ENCODE results near the gene SPIB.
A peak's percentile ranks its signal among the peaks of the same experiment; 100 is the strongest.
"Not testable (repeated sequence)": the region's sequence is repeated elsewhere in the genome, so short reads cannot be mapped to it uniquely, and the experiment has no call there.

SPIB gene

DNA sequence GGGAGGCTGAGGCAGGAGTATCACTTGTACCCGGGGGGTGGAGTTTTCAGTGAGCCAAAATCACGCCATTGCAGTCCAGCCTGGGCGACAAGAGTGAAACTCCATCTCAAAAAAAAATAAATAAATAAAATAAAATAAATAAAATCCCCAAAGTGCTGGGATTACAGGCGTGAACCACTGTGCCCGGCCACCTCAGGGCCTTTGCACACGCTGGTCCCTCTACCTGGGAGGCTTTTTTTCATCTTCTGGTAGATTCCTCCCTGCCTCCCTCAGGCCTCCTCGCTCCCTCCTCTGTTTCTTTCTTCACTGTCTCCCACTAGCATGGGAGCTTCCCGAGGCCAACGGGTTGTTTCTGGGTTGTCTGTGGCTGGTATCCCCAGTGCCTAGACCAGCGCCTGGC, 29.0 kb downstream of the SPIB start:
- no peak for DNase-seq

DNA sequence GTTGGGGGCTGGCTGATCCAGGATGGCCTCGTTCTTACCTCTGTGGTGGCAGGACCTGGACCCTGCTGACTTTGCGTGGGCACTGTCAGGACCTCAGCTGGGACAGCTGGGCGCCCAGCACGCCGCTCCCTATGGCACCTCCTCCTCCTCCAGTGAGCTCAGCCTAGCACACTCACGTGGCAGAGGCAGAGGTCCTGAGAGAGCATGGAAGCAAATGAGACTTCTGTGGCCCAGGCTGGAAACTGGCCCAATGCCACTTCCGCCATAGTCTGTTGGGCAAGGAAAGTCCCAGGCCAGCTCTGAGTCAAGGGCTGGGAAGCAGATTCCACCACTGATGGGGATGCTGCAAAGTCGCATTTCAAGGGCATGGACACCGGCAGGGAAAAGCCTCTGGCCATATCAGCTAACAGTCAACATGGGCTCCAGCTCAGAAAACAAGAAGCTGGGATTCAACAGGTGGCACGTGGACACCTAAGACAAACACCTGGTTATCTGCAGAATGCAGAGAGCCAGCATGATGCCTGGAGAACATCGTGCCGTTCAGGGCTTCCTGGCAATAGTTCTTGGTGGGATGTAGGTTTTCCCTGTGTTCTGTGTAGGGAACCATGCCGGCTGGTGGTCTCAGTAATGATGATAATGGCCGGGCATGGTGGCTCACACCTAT, 30.6 kb downstream of the SPIB start:
- no peak for DNase-seq

DNA sequence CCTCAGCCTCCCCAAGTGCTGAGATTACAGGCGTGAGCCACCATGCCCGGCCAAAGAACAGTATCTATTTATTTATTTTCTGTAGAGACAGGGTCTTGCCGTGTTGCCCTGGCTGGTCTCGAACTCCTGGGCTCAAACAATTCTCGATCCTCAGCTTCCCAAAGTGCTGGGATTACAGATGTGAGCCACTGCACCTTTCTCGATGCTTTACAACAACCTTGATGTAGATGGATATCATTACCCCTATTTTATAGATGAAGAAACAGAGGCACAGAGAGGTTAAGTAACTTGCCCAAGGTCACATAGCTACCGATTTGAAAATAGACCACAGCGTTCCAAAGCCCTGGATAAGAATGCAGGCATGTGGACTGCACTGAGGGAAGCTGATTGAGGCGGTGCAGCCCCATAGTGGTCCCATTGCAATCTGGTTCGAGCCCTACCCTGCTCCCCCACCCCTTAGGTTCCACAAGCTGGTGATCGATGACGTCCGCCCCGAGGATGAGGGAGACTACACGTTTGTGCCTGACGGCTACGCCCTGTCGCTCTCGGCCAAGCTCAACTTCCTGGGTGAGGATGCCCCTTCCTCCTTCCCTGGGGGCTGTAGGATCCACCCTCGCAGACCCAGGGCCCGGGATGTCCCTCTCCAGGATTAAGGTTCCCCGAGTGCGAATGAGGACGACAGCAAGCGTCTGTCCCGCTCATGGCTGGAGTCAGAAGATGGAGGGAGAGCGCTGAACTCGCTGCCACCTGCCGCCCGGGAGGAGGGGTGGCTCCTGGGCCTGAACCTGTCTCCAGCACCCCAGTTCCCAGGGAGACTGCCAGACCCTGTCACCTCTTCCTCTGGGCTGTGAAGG, 31.9 kb downstream of the SPIB start:
- DNase-seq, result no peak

DNA sequence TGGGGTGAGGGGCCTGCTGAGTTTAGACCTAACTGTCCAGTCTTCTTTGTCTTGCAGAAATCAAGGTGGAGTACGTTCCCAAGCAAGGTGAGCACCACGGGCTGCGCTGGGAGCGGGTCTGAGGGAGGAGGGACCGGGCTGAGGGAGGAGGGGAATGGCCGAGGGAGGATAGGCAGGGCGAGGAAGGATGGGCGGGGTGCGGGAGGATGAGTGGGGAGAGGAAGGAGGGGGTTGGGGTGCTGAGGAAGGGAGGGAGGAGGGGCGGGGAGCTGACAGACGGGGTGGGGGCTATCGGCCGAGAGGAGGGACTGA, 32.4 kb downstream of the SPIB start:
- no peak for DNase-seq

DNA sequence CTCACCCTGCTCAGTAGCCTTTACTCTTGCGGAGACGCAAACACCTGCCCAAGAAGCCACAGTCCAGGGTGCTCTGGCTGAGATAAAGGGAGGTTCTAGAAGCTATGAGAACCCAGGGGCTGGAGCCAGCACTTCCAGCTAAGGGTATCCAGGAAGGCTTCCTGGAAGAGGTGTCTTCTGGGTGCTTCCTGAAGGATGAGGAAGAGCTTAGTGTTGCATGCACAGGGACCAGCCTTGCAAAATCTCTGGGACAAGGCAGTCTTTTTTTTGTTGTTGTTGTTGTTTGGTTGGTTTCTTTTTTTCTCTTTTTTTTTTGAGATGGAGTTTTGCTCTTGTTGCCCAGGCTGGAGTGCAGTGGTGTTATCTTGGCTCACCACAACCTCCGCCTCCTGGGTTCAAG, 34.5 kb downstream of the SPIB start:
- DNase-seq, result no peak

DNA sequence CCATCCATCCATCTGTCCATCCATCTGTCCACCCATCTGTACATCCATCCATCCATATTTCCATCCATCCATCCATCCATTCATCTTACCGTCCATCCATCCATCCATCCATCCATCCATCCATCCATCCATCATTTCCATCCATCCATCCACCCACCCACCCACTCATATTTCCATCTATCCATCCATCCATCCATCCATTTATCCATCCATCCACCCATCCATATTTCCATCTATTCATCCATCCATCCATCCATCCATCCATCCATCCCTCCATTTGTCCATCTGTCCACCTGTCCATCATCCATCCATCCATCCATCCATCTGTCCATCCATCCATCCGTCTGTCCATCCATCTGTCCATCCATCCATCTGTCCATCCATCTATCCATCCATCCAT, 37.3 kb downstream of the SPIB start:
- DNase-seq, result no peak

DNA sequence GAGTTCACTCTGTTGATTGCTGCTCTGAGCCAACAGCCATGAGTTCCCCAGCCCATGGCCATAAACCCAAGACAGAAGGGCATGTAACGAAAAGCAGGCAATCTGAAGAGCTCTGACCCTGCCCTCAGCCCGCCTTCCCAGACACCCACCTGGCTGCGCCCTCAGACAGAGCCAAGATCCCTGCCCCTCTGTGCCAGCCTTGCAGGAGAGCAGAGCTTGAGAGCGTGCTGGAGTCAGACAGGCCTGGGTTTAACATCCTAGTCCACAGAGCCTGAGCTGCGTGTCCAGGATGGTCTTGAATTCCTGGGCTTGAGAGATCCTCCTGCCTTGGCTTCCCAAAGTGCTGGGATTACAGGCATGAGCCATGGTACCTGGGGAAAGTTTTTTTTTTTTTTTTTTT, 38.6 kb downstream of the SPIB start:
- DNase-seq, result no peak

DNA sequence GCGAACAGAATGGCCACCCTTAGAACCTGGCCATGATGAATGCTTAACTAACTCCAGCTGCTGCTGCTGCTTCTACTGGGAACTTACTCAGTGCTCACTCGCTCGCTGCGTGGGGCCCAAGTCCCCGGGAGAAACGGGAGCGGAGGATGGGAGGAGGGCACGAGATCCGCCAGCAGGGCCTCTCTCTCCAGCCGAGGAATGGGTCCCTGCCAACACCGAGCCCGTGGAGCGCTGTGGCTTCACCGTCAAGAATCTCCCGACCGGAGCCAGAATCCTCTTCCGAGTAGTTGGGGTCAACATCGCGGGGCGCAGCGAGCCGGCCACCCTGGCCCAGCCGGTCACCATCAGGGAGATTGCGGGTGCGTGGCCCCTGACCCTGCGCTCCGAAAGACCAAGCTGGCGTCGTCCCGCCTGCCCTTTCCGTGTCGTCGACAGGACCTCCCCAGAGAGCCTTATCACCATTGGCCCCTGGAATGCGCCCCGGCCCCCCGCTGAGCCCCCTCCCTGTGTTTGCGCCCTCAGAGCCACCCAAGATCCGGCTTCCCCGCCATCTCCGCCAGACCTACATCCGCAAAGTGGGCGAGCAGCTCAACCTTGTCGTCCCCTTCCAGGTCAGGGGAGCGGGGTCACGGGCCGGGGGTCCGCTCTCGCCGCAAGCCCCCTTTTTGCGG, 39.8 kb downstream of the SPIB start:
- DNase-seq, result no peak

DNA sequence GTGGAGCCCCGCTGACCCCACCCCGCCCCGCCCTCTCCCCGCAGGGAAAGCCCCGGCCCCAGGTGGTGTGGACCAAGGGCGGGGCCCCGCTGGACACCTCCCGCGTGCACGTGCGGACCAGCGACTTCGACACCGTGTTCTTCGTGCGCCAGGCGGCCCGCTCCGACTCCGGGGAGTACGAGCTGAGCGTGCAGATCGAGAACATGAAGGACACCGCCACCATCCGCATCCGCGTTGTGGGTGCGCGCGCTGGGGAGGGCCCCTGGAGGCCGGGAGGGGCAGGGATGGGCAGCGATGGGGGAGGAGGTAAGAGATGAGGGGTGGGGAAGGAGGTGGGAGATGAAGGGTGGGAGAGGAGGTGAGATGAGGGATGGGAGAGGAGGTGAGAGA, 40.3 kb downstream of the SPIB start:
- DNase-seq, result no peak

DNA sequence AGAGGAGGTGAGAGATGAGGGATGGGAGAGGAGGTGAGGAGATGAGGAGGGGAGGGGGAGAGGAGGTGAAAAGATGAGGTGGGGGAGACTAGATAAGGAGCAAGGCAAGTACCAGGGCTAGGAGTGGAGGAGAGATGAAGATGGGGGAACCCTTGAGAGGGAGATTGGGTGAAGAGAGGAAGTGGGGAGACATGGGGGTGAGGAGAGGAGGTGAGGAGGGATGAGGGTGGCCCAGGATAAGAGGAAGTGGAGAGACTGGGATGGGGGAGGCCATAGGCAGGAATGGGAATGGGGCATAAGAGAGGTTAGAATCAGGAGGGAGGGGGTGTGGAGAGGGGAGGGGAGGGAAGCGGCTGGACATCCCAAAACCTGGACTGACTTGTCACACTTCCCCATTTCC, 40.9 kb downstream of the SPIB start:
- DNase-seq, result no peak

DNA sequence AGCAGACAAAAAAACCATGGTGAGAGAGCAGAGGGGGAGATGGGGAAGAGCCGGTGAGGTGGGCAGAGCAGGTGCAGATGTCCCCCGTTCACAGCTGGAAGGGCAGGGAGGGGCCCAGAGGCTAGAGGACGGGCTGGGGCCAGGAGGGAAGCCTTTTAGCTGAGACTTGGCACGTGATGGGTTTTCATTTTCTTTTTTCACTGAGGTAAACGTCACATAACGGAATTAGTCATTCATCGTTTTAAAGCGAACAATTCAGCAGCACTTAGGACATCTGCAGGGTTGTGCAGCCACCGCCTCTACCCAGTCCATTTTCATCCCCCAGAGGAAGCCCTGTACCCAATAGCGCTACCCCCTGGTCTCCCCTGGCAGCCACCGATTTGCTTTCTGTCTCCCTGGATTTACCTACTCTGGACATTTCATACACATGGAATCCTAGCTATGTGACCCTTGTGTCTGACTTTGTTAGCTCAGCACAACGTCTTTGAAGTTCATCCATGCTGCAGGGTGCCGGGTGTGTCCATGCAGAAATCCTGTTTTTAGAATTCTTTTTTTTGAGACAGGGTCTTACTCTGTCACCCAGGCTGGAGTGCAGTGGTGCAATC, 41.5 kb downstream of the SPIB start:
- peak; percentile 30 for DNase-seq

DNA sequence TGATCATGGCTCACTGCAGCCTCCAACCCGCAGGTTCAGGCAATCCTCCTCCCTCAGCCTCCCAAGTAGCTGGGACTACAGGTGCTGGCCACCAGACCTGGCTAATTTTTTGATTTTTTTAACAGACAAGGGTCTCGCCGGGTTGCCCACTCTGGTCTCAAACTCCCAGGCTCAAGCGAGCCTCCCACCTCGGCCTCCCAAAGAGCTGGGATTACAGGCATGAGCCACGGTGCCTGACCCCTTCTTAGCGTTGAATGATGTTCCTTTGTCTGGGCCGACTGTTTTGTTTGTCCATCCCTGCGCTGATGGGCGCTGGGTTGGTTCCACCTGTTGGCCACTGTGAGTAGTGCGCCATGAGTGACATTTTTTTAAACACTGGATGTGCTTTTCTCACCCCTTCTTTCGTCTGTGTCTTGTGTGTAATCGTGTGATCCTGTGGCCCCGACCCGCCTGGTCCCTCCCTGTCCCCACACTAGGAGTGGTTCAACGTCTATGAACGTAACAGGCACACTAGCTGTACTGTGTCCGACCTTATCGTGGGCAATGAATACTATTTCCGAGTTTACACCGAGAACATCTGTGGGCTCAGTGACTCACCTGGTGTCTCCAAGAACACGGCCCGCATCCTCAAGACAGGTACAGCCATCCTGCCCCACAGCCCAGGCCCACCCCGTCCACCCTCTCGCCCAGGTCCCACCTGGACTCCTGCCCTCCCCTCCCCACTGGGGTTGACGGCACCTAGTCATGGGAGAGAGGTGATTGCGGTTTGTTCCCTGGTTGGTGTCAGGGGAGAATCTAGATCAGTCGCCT, 42.5 kb downstream of the SPIB start:
- peak; percentile 76 for DNase-seq

DNA sequence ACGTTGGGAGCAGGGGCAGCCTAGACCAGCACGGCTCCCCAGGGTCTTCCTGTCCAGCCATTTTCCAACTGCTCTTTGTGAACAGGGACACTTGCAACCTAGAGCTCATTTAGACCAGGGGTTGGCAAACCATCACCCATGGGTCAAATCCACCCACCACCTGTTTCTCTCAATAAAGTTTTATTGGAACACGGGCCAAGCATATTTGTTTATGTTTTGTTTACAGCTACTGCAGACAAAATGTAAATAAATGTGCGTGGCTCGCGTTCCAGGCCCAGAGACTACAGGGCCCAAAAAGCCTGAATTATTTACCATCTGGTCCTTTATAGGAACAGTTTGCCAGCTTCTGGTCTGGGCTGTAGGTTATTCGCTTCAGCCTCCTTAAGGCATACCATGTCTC, 44.2 kb downstream of the SPIB start:
- no peak for DNase-seq

DNA sequence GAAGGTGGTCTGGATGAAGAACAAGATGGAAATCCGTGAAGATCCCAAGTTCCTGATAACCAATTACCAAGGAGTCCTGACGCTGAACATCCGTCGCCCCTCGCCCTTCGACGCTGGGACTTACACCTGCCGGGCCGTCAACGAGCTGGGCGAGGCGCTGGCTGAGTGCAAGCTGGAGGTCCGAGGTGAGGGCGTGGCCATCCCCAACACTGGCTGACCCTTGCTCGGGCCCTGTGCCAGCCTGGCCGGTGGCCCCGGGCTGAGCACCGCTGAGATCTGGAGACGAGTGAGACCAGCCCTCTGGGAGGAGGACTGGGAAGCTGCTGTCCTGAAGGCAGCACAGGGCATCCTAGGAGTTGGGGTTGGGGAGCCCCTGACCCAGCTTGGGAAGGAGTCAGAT, 45.6 kb downstream of the SPIB start:
- DNase-seq, result no peak

DNA sequence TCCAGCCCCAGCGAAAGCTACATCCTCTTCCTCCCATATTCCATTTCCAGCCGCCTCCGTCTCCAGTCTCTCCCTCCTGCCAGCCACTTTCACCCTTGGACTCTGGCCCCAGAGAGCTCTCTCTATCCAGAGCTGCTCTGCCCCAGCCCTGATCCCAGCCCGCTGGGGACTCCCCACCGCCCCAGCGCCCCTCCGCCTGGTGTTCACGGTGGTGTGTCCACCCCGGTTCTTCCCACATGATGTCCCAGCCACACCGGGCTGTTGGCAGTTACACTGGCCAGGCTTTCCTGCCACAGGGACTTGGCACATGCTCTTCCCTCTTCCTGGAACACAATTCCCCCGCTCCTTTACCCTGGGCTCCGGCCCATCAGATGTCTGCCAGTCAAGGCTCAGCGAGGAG, 46.3 kb downstream of the SPIB start:
- DNase-seq, result no peak

DNA sequence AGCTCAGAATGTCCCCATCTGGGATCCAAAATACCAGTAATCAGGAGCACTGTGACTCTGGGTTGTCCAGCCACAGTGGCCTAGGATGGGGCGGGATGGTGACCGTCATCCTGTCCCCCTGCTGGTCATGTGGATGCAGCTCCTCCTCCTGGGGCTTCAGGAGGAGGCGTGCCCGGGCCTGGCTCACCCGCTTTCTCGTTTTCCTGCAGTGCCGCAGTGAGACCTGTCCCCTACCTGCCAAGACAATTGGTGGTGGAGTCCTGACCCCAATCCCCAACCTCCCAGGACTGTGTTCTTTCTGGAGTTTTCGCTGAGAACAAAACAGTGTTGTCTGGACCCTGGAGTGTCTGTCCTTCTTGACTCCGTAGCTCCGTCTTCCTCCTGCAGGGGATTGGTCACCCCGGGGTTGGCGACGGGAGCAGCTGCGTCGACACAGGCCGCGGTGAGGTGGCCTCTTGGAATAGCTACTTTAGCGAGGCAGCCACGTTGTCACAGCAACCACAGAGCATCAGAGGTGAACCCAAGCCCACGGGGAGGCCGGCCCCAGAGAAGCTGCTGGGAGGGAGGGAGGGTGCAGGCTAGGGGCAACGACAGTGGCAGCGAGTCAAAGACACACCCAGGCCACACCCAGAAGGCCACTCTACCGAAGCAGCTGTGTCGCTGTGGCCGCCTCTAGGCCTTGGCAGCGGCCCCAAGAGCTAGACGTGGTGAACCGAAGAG, 47.4 kb downstream of the SPIB start:
- no peak for DNase-seq

DNA sequence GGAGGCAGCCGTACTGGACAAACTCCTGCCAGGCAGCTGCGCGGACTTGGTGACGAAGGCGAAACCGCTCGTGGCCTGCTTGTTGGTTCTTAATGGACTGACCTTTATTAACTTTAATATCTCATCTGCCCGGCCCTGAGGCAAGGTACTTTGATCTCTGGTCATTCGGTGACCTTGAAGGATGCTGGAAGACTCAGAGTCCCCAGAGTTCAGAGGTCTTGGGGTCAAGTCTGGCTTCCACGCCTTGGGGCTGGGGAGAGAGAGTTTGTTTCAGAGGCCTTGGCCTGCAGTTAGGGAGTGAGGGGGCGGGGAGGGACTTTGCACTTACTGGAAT, 47.9 kb downstream of the SPIB start:
- DNase-seq, result no peak

DNA sequence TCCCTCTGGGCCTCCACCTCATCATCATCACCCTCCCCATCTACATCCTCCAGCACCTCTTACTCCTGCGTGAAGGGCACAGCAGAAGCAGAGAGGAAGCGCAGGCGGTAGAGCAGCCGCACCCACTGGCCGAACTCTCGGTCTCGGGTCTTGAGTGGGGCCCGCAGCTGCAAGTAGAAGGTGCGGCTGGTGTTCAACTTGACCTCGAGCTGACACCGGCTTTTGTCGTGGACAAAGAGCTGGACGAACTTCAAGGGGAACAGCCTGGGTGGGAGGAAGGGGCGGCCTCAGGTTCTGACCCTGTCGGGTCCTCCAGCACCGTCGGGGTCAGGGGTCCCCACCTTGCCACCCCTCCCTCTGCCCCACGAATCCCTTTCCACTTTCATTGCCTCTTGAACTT, 48.8 kb downstream of the SPIB start:
- DNase-seq, result no peak

DNA sequence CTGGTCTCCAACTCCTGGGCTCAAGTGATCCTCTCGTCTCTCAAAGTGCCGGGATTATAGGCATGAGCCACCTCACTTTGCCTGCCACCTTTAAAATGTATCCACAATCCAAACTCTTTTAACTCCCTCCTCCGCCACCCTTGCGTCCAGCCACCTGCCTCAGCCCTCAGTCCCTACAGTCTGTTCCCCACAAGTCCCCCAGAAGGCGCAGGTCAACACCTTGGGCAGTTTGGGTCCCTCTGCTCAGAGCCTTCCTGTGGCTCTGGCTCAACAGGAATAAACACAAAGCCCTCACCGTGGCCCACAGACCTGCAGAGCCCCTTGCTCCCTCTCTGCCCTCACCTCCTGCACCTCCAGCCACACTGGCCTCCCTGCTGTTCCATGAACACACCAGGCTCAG, 50.1 kb downstream of the SPIB start:
- DNase-seq, result no peak

DNA sequence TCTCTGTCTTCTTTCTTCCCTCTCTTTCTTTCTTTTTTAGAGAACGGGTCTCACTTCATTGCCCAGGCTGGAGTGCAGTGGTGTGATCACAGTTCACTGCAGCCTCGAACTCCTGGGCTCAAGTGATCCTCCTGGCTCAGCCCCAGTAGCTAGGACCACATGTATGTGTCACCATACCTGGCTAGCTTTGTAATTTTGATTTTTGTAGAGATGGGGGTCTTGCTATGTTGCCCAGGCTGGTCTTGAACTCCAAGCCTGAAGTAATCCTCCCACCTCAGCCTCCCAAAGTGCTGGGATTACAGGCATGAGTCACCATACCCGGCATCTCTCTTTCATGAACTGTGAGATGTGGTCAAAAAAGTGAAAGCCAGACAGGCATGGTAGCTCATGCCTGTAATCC, 54.6 kb downstream of the SPIB start:
- DNase-seq, result not testable (repeated sequence)

DNA sequence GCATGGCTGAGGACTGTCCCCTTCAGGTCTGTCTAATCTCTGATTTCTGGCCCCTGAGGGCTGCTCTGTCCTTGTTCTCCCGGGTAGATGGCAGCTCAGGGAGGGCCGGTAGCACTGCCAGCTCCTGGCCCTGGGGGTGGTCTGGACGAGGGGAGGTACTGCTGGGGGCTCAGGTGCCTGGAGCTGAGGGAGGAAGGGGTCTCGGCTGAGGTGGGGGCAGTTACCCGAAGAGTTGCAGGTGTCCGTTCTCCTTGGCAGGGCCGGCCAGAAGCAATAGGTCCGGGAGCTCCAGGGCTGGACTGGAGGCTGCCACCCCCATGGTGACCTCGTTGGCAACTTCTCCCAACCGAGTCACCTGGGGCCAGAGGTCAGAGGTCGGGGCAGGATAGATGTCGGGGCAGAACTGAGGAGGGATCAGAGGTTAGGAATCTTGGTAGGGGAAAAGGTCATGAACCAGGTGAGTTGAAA, 56.4 kb downstream of the SPIB start:
- no peak for DNase-seq

DNA sequence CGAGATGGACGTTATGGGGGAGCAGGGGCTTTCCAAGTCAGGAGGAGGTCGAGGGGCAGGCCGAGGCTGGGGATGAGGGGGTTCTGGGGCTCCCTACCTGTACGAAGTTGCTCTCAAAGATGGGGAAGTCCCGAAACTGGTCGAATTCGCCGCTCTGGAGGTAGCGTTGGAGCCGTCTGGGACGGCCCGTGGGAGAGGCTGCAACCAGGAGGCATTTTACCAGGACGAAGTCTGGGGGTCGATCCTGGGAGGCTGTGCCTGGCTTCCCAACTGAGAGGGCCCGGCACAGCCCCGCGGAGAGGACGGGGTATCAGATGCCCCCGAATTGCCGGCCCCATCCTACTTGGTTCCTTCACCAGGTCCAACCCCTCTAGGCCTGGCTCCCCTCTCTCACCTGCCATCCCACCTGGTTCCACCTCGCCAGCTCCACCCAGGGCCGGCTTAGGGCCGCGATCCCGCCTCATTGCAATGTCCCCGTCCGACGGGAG, 57.0 kb downstream of the SPIB start:
- DNase-seq, result no peak

Measured in activated CD4-positive, alpha-beta T cell treated with anti-CD3 and anti-CD28 coated beads for 48 hours (primary cell).